HEK293T (cell line): ENCODE data around the gene GAB3.

Experiments
- ARNT ChIP-seq: fragments of 450-650 bp; IDR thresholded peaks from 2 replicates; pipeline ENCODE4 v1.6.1; 2017; ENCODE audit warnings: mild to moderate bottlenecking
- ELF4 ChIP-seq: fragments of 450-650 bp; IDR thresholded peaks from 2 replicates; pipeline ENCODE4 v1.6.1; 2017; ENCODE audit warnings: antibody characterized with exemption
- FOXA1 ChIP-seq: fragments of 450-650 bp; IDR thresholded peaks from 2 replicates; pipeline ENCODE4 v1.6.1; 2016; ENCODE audit warnings: mild to moderate bottlenecking
- FOXK2 ChIP-seq: fragments of 450-650 bp; IDR thresholded peaks from 2 replicates; pipeline ENCODE4 v1.6.1; 2016; ENCODE audit warnings: mild to moderate bottlenecking
- FOXM1 ChIP-seq: fragments of 450-650 bp; IDR thresholded peaks from 2 replicates; pipeline ENCODE4 v1.6.1; 2017; ENCODE audit warnings: mild to moderate bottlenecking, borderline replicate concordance
- SP1 ChIP-seq: fragments of 450-650 bp; IDR thresholded peaks from 2 replicates; pipeline ENCODE4 v1.6.1; 2017

DNA sequence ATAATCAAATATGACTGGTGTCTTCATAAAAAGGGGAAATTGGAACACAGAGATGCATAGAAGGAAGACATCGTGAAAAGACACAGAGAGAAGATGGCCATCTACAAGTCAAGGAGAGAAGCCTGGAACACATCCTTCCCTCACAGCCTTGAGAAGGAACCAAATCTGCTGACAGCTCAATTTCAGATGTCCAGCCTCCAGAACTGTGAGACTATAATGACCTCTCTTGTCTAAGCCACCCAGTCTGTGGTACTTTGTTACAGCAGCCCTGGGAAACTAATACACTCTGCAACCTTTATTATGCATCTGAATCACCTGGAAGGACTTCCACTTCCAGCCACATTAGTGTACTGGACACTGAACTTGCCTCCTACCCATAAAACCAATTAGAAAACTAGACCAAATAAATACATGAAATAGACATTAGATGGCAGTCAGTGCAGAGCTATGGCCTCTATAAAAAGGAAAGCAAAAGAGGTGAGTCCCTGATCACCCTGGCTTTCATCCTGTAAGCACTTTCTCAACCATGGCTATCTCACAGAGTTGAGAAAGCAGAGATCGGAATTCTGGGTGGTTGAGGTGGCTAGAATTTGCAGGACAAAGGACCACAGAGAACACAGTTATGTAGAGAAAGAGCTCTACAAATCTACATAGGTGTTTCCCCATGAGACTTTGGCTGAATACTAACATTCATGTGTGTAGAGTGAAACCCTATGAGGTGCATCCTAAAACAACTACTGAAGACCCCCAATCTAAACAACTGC lies 25.7 kb downstream of the GAB3 start:
- TF ChIP-seq FOXK2 (no peak), SP1 (no peak), ELF4 (no peak), ARNT (no peak), FOXM1 (no peak), FOXA1 (no peak)
